Transverse colon (tissue), 4 donors: ENCODE data around the gene RBFOX2. TPM values are rescaled to one million over a fixed set of nuclear protein-coding genes. Genes with fewer than 3 reads are reported as not detected.

Source experiments
- DNase-seq: peaks from one replicate; pipeline ENCODE4 v3.0.0-alpha.2; 2019
- H3K27ac ChIP-seq, 4 donors: fragments of 200-600 bp; sonication (generic); 2 replicates each; pipeline ENCODE4 v1.5.1; 2016 to 2018; ENCODE audit warnings: inconsistent platforms in 4 of 4
- H3K27me3 ChIP-seq: fragments of 200-600 bp; sonication (generic); 2 replicates; pipeline ENCODE4 v1.5.1; 2017; ENCODE audit warnings: inconsistent platforms
- H3K36me3 ChIP-seq, 4 donors: fragments of 200-600 bp; sonication (generic); 2 replicates each; pipeline ENCODE4 v1.5.1; 2017 to 2019; ENCODE audit warnings: inconsistent platforms in 4 of 4
- H3K4me1 ChIP-seq, 4 donors: fragments of 200-600 bp; sonication (generic); 2 replicates each; pipeline ENCODE4 v1.5.1; 2017 to 2020; ENCODE audit warnings: inconsistent platforms in 4 of 4
- H3K4me3 ChIP-seq, 4 donors: fragments of 200-600 bp; sonication (generic); 1 replicate in 1 of 4; 2 replicates in 3 of 4; pipeline versions ENCODE4 v1.5.1 to v1.6.1; 2017 to 2019; ENCODE audit warnings: inconsistent platforms in 4 of 4
- H3K9me3 ChIP-seq, 2 donors: fragments of 200-600 bp; sonication (generic); 2 replicates each; pipeline ENCODE4 v1.5.1; 2017 to 2019; ENCODE audit warnings: inconsistent platforms in 2 of 2
- CTCF ChIP-seq, 5 experiments: fragments of 200-600 bp in 3 of 5; fragments of 450-650 bp in 2 of 5; sonication (generic) in 3 of 5; IDR thresholded peaks; 1 replicate in 2 of 5; 2 replicates in 3 of 5; pipeline ENCODE4 v1.5.1; 2016 to 2017; ENCODE audit warnings: antibody characterized with exemption in 5 of 5, inconsistent platforms in 3 of 5, mild to moderate bottlenecking in 2 of 5, moderate library complexity in 1 of 5
- EP300 ChIP-seq: sonication (generic); formaldehyde crosslinking; IDR thresholded peaks from one replicate; pipeline ENCODE4 v1.6.1; 2017; ENCODE audit warnings: antibody characterized with exemption, low read depth
- POLR2A ChIP-seq: fragments of 450-650 bp; IDR thresholded peaks from one replicate; pipeline ENCODE4 v1.6.1; 2016; ENCODE audit warnings: antibody characterized with exemption, mild to moderate bottlenecking, moderate library complexity
- POLR2AphosphoS5 ChIP-seq, 3 donors: sonication (generic); formaldehyde crosslinking; IDR thresholded peaks; one replicate each; pipeline ENCODE4 v1.6.1; 2016; ENCODE audit warnings: antibody characterized with exemption in 3 of 3
- WGBS, 2 donors: methylation state at CpG; one replicate each; pipeline ENCODE4 v1.1.5; 2018; ENCODE audit warnings: low coverage in 1 of 2; 5-methylcytosine and 5-hydroxymethylcytosine counted together
- in situ Hi-C, 4 donors: fragments of 200-750 bp; cut with MboI; loops; one replicate each; pipeline versions ENCODE4 v1.15.0 to v1.15.1; 2017; ENCODE audit warnings: low sequenced_read_pairs in 3 of 4, low pct_ligation_motif_present in 1 of 4, low pct_unique_long_range_greater_than_20kb in 1 of 4
- intact Hi-C: fragments of 100-400 bp; cut with DNase I; formaldehyde crosslinking; loops from one replicate; pipeline ENCODE4 v1.15.1; 2023; ENCODE audit warnings: low total_unique reads
- total RNA-seq, 4 donors: library from RNA; depleted of rRNA; stranded (reverse); fragments of >200 nt; gene quantifications; one replicate each; pipeline ENCODE4 v1.1.0, GENCODE V29; 2016

The RBFOX2 gene
- total RNA-seq, 4 donors from 2014 or later: 27.3 to 61.1 (median 43.1) TPM

DNA sequence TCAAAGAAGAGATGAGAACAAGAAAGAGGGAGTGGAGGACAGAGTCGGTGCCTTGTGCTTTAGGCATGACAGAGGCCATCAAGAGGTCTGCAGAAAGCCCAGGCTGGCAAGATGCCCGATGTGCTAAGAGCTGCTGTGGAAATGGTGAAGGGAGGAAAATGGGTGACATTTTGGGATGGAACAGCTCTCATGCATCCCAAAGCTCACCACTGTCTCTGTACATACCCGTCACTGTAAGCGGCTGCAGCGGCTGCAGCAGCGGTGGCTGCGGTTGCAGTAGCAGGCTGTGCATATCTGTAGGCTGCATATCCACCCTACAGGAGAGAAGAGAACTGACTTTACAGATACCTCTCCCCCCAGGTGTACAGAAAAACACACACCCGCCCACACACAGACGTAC lies 282.4 kb downstream of the RBFOX2 start:
- H3K9me3 ChIP-seq: no peaks in the 10 kb centered on the region
- no peak for DNase-seq
- peaks cover 0 to 4% (median 0%) of the 10 kb centered on the region in 4 donors for H3K4me1 ChIP-seq
- peaks cover 0 to 16% (median 3%) of the 10 kb centered on the region in 4 donors for H3K36me3 ChIP-seq
- no peak overlapping the region for H3K4me3 ChIP-seq
- no peak for TF ChIP-seq EP300
- TF ChIP-seq CTCF (IDR thresholded peaks at IDR 0.05): no peak
- TF ChIP-seq POLR2AphosphoS5 (IDR thresholded peaks at IDR 0.05): no peak
- no peak for TF ChIP-seq POLR2A
- in situ Hi-C loops (loop anchor here in 1 of 4 donors (25.0 kb wide), 1 partner anchor 334 kb away; the partner anchor contains the start of gene MCM5), intact Hi-C loops (no loop called here)
- no peaks in the 10 kb centered on the region for H3K27me3 ChIP-seq
- 88 to 95% methylated on average over 3 to 9 of the region's 9 CpGs for WGBS, 2 donors
- H3K27ac ChIP-seq: no peak overlapping the region

- TF ChIP-seq CTCF (IDR thresholded peaks at IDR 0.05) (no peak), POLR2AphosphoS5 (IDR thresholded peaks at IDR 0.05) (no peak), EP300 (no peak), POLR2A (no peak)
- peaks cover 0 to 4% (median 0%) of the 10 kb centered on the region in 4 donors for H3K4me1 ChIP-seq
- H3K27me3 ChIP-seq: no peaks in the 10 kb centered on the region
- peak overlapping the region in 2 of 4 donors; percentile 18 to 34 for H3K27ac ChIP-seq
- in situ Hi-C loops (loop anchor here in 1 of 4 donors (25.0 kb wide), 1 partner anchor 331 kb away; the partner anchor contains the start of gene MCM5), intact Hi-C loops (no loop called here)
- peaks cover 0 to 16% (median 3%) of the 10 kb centered on the region in 4 donors for H3K36me3 ChIP-seq
- no peaks in the 10 kb centered on the region for H3K9me3 ChIP-seq
- H3K4me3 ChIP-seq: no peak overlapping the region
- 78 to 85% methylated on average over 6 of the region's 6 CpGs for WGBS, 2 donors
- no peak for DNase-seq
These were observed 285.2 kb downstream of the RBFOX2 start for GRCh38 chr22:35743326-35743860.

GRCh38 chr22:35742342-35743100 lies 286.1 kb downstream of the RBFOX2 start:
- 75 to 80% methylated on average over 4 to 9 of the region's 9 CpGs for WGBS, 2 donors
- peak overlapping the region; percentile 33 to 42 (median 36) for H3K27ac ChIP-seq
- no peak for TF ChIP-seq POLR2AphosphoS5 (IDR thresholded peaks at IDR 0.05)
- no peak for TF ChIP-seq EP300
- no peak for TF ChIP-seq CTCF (IDR thresholded peaks at IDR 0.05)
- TF ChIP-seq POLR2A: no peak
- H3K4me1 ChIP-seq: peaks cover 0 to 4% (median 0%) of the 10 kb centered on the region in 4 donors
- no peak for DNase-seq
- H3K9me3 ChIP-seq: no peaks in the 10 kb centered on the region
- peaks cover 0 to 16% (median 3%) of the 10 kb centered on the region in 4 donors for H3K36me3 ChIP-seq
- no peak overlapping the region for H3K4me3 ChIP-seq
- H3K27me3 ChIP-seq: no peaks in the 10 kb centered on the region
- intact Hi-C loops (no loop called here), in situ Hi-C loops (loop anchor here in 1 of 4 donors (25.0 kb wide), 1 partner anchor 330 kb away; the partner anchor contains the start of gene MCM5)

DNA sequence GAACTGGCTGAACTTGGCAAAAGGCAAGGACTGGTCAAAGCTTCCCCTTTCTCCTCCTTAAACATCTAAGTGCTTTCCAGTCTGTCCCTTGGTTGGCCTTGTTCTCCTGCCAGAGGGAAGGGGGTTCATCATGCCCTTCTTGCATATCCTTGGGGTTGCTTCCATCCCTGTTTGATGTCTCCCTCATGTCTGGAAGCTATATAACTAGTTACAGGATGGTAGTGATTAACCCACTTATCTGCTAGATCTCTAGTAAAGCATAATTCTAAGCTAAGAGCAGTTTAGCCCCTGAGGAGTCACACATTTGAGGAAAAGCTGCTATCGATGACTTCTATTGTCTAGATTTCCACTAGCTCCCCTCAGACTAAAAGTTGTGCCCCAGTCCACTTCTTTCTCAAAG lies 288.0 kb downstream of the RBFOX2 start:
- intact Hi-C loops: no loop called here
- in situ Hi-C loops: loop anchor here in 1 of 4 donors (25.0 kb wide), 1 partner anchor 328 kb away; the partner anchor contains the start of gene MCM5
- H3K36me3 ChIP-seq: peaks cover 0 to 16% (median 3%) of the 10 kb centered on the region in 4 donors

More for the DNA sequence above, 288.0 kb downstream of the RBFOX2 start:
- WGBS, 2 donors: 90% methylated on average over 1 of the region's 1 CpG; no CpG with 5 or more reads in 1 of the 2 donors
- DNase-seq: no peak
- no peak overlapping the region for H3K4me3 ChIP-seq
- no peak for TF ChIP-seq EP300
- no peak for TF ChIP-seq POLR2A
- TF ChIP-seq CTCF (IDR thresholded peaks at IDR 0.05): no peak
- no peak for TF ChIP-seq POLR2AphosphoS5 (IDR thresholded peaks at IDR 0.05)
- H3K27ac ChIP-seq: no peak overlapping the region
- no peaks in the 10 kb centered on the region for H3K4me1 ChIP-seq
- no peaks in the 10 kb centered on the region for H3K9me3 ChIP-seq
- no peaks in the 10 kb centered on the region for H3K27me3 ChIP-seq
